ENCODE data around the gene PACS1. TPM values are rescaled to one million over a fixed set of nuclear protein-coding genes. Genes with fewer than 3 reads are reported as not detected.

Gene PACS1
- total and polyA plus RNA-seq, 2 donors (not counting 1 experiment from before 2014, with no cell fraction given), result 25.9 to 28.5 TPM

- H3K79me2 ChIP-seq (ENCODE audit: control insufficient read depth, insufficient read depth, low read length), result peaks cover 25% of the 10 kb centered on the region
- H2AFZ ChIP-seq (ENCODE audit: low read length), result no peak overlapping the region
- H3K4me1 ChIP-seq (ENCODE audit: control insufficient read depth, extremely low read depth, insufficient read depth, low read length), result peaks cover 8% of the 10 kb centered on the region
- no peak for TF ChIP-seq EZH2 (IDR thresholded peaks at IDR 0.05; ENCODE audit: low read length, missing control alignments)
- TF ChIP-seq CTCF (conservative IDR thresholded peaks at IDR 0.05 in 1 of 2, IDR thresholded peaks at IDR 0.05 in 1 of 2; ENCODE audit: low read depth in 1 of 2, low read length in 2 of 2), result no peak
- no peaks in the 10 kb centered on the region for H3K9me3 ChIP-seq (ENCODE audit: control insufficient read depth, insufficient read depth, low read depth, low read length)
- H3K4me2 ChIP-seq (ENCODE audit: extremely low read depth, insufficient read depth, low read length), result peak overlapping the region; percentile 91
- peak overlapping the region; percentile 98 for H3K9ac ChIP-seq (ENCODE audit: insufficient read depth, low read length)
- peak overlapping the region; percentile 76 to 97 (median 94) for H3K4me3 ChIP-seq (replicated peaks in 1 of 4; ENCODE audit: control extremely low read depth in 1 of 4, insufficient read depth in 1 of 4, low read depth in 3 of 4, low read length in 4 of 4)
- H4K20me1 ChIP-seq (ENCODE audit: control insufficient read depth, extremely low read depth, insufficient read depth, low read length), result no peaks in the 10 kb centered on the region
- no peak for DNase-seq (ENCODE audit: low read depth in 2 of 2)
- H3K27me3 ChIP-seq (ENCODE audit: control insufficient read depth, insufficient read depth, low read length), result peaks cover 20% of the 10 kb centered on the region
- H3K36me3 ChIP-seq (ENCODE audit: control insufficient read depth, insufficient read depth, low read length), result peaks cover 13% of the 10 kb centered on the region
- H3K27ac ChIP-seq (ENCODE audit: insufficient read depth, low read length), result peak overlapping the region; percentile 95
These were observed 218.0 kb downstream of the PACS1 start for GRCh38 chr11:66287889-66288670.

- Histone ChIP-seq H3K27ac (ENCODE audit: insufficient read depth, low read length) (peak within 1 kb of the TSS; percentile 95), H3K79me2 (ENCODE audit: control insufficient read depth, insufficient read depth, low read length) (peaks cover 25% of the 10 kb centered on the region), H3K4me1 (ENCODE audit: control insufficient read depth, extremely low read depth, insufficient read depth, low read length) (peaks cover 8% of the 10 kb centered on the region), H3K36me3 (ENCODE audit: control insufficient read depth, insufficient read depth, low read length) (peaks cover 13% of the 10 kb centered on the region), H3K9me3 (ENCODE audit: control insufficient read depth, insufficient read depth, low read depth, low read length) (no peaks in the 10 kb centered on the region), H3K27me3 (ENCODE audit: control insufficient read depth, insufficient read depth, low read length) (peaks cover 23% of the 10 kb centered on the region), H3K4me2 (ENCODE audit: extremely low read depth, insufficient read depth, low read length) (peak within 1 kb of the TSS; percentile 92), H3K4me3 (replicated peaks in 1 of 4; ENCODE audit: control extremely low read depth in 1 of 4, insufficient read depth in 1 of 4, low read depth in 3 of 4, low read length in 4 of 4) (peak within 1 kb of the TSS; percentile 76 to 97 (median 94)), H2AFZ (ENCODE audit: low read length) (peak within 1 kb of the TSS; percentile 73), H3K9ac (ENCODE audit: insufficient read depth, low read length) (peak within 1 kb of the TSS; percentile 98), H4K20me1 (ENCODE audit: control insufficient read depth, extremely low read depth, insufficient read depth, low read length) (no peaks in the 10 kb centered on the region)
- TF ChIP-seq CTCF (conservative IDR thresholded peaks at IDR 0.05 in 1 of 2, IDR thresholded peaks at IDR 0.05 in 1 of 2; ENCODE audit: low read depth in 1 of 2, low read length in 2 of 2), result no peak
- TF ChIP-seq EZH2 (IDR thresholded peaks at IDR 0.05; ENCODE audit: low read length, missing control alignments), result no peak
- peak; percentile 99 to 100 for DNase-seq (ENCODE audit: low read depth in 2 of 2)
These were observed 218.8 kb downstream of the PACS1 start, which contains the start of gene YIF1A for GRCh38 chr11:66288671-66289547. Gene YIF1A, minus strand, starts transcription at chr11:66289143. Its CDS starts 158 bp downstream, at chr11:66288985.

Data from fibroblast of lung (primary cell).